Stimulated activated CD8-positive, alpha-beta memory T cell treated with anti-CD3 and anti-CD28 coated beads, Interleukin-2, amount 100 ng/mL, for 48 hours (primary cell): Measurements from ENCODE around the gene PUSL1.

Experiments
- DNase-seq, 2 donors: peaks; one replicate each; pipeline ENCODE4 v3.0.0-alpha.2; 2020; ENCODE audit warnings: low read depth in 2 of 2

The PUSL1 gene

DNA sequence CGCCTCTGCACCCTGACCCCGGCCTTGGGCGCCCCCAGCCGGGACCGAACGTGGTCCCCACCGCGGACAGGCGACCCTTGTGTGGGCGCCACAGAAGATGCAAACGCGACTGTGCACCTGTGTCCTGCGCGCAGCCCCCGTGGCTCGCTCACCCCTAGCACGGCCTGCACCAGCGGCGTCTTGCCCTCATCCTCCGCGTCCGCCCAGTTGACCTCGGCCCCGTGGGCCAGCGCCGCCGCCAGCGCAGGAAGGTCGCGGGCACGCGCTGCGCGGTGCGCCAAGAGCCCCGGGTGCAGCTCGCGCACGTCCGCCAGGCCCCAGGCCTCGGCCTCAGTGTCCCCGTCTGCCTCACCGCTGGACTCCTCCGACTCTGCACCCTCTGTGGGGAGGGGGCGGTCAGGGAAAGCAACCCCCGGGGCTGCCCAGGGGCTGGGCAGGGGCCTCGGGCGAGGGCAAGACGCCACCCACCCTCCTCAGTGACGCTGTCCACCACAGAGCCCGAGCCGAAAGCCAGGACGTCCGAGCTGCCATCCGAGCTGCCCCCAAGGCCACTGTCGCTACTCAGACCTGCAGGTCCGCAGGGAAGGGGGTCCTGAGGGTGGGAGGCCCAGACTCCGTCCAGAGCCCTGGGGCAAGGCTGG, 14.0 kb upstream of the PUSL1 start:
- DNase-seq = no peak

GRCh38 chr1:1295154-1295923, 13.1 kb upstream of the PUSL1 start:
- DNase-seq = no peak

- DNase-seq = no peak
These were observed 12.0 kb upstream of the PUSL1 start for GRCh38 chr1:1296070-1297061.

DNA sequence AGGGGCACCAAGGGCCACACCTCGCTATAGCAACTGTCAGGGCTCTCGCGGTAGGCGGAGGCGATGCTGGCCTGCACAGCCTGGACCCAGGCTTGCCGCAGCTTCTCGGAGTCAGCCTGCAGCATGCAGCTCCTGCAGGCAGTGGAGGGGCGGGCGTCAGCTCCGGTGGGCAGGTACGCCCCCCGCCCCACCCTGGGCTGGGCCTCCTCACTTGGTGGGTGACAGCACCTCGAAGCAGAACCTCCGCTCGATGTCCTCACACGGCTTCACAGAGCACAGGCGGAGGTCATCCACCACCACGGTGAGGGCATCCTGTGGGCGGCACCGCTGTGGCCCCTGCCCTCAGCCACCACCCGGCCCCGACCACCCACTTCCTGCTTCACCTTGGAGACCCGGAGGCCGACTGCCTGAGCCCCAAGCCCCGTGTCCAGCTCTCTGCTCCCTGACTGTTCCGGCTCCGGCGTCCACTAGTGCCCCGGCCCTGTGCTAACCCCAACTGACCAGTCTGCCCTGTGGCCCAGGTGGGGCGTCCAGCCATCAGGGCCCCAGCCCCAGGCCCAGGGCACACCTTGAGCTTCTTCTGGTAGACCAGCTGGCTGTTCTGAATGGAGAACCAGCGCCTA, 10.5 kb upstream of the PUSL1 start:
- no peak for DNase-seq

DNA sequence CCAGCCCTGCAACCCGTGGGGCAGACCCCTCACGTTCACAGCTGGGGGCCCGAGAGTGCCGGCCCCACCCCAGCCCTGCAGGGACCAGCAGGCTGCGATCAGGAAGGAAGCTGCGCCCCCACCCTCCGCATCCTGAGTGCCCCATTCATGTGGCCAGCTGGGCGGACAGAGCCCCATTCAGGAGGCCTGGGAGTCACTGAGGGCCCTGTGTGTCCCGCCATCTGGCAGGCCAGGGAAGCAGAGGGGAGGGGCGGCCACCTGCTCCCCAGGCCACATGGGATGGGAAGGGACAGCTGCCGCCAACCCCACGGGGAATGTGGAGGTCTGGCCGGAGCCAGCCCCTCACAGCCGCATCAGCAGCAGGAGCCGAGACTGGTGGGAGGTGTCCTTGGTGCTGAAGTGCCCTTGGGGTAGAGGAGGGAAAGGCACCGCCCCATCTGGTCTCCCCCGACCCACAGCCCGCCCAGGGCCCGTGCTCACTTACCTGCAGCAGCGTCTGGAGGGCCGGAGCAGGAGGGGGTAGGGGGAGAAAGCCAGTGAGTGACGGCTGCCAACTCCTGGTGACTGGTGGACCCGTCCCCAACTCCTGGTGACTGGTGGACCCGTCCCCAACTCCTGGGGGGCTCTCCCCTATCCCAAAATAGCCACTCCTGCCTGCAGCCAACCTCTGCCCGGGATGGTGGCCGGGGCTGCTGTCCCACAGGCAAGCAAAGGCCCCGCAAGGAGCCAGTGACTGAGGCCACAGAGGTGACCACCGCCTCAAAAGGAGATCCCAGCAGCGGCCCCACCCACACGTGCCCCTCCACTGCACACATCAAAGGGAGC, 9.3 kb upstream of the PUSL1 start:
- no peak for DNase-seq

DNA sequence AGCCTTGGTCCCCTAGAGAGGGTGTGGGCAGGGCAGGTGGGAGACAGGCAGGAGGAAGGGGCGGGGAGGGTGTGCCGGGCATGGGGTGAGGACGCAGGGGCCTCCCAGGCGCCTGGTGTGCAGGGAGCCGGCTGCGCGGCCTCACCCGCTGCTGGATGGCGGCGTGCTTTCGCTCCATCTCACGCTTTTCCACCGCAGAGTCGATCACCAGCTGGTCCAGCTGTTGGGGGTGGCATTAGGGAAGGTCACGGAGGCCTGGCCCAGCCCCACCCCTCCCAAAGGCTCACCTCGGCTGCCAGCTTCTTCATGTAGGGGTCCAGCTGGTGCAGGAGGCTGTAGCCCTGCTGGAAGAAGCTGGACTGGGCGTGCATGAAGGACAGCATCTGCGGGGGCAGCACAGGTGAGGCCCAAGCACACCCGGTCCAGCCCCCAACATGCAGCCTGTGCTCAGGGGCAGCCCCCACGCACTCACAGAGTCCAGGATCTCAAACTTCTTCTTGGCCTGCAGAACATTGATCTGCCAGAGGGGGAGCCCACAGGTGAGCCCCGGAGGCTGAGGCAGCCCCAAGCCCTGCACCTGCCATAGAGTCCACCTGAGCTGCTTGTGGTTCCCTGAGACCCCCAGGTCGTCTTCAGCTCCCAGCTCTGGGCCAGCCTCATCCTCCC, 8.6 kb upstream of the PUSL1 start:
- no peak for DNase-seq

DNA sequence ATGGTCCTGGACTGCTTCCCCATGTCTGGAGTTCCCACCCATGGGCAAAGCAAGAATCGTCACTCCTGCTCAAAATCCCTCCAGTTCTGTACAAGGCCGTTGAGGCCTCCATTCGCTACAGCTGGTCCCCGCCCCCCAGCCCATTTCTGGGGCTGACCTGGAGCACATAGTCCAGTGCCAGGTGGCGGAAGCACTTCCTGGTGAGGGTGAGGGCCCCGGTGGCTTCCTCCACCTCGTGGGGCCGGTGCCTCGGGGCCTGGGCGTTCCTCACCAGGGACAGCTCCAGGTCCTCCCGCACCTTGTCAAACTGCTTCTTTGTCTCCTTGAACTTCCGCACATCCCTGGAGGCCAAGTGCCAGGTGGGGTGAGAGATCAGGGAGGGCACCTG, 8.1 kb upstream of the PUSL1 start:
- no peak for DNase-seq

DNA sequence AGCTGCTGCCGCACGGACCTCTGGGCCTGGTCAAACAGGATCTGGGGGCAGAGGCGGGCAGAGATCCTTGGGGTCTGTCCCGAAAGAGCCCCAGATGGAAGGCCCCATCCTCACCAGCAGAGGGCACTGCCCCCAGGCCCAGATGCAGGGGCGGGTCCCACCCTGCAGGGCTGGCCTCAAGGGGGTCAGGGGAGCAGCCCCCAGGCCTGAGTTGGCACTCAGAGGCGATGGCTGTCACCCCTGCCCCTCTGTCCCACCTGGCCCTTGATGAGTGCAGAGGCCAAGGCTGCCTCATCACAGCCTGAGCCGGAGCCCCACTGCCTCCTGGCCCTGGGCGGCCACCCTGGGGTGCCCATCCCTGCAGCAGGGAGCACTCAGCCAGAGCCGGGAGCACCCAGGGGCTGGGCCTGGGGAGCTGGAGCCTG, 6.4 kb upstream of the PUSL1 start:
- DNase-seq = no peak

GRCh38 chr1:1302951-1303509, 5.4 kb upstream of the PUSL1 start:
- no peak for DNase-seq

DNA sequence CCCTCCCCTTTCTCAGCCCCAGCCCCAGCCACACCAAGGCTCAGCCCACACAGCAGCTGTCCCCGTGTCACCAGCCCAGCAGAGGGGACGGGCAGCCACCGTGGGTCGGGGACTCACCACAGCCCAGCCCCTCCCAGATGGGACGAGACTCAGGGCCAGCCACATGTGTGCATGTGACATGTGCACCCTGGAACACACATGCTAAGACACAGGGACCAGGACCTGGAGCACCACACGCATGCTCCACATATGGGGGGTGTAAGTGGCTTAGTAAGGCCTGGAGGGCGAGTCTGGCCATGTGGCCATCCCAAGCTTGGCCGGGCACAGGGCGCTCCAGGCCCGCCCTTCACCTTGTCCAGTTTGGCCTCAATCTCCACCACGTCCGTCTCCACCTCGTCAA, 4.7 kb upstream of the PUSL1 start:
- DNase-seq = no peak

- no peak for DNase-seq
These were observed 3.8 kb upstream of the PUSL1 start for GRCh38 chr1:1304331-1305299.

DNA sequence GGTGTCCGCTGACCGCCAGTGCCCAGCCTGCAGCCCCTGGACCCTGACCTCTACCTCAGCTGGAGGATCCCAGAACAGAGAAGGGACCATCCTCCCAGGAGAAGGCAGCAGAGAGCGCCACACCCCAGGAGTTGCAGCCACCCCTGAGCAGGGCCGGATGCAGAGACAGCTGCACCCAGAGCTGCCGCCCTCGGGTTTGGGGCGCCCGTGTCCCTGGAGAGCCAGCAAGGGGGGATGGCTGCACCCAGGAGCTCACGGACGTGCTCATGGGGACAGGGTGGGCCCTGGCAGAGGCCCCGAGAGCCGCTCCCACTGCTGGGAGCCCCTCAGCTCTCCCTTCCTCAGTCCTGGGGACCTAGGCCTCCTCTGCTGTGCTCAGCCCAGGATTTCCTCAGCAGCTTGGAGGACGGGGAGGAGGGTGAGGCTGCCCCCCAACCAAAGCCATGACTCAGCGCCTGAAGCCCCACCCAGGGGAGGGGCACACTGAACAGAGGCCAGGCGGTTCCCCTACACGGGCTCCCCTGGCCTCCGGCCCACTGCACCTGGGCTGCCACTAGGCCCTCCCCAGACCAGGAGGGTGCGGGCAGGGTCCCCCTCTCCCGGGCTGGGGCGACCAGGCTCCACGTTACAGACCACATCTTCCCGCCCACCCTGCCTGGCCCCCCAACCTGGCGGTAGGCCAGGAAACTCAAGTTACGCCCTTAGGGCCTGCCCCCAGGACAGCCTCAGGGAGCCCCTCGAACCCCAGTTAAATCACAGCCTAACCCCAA, 2.9 kb upstream of the PUSL1 start:
- DNase-seq = peak; percentile 51 to 65

DNA sequence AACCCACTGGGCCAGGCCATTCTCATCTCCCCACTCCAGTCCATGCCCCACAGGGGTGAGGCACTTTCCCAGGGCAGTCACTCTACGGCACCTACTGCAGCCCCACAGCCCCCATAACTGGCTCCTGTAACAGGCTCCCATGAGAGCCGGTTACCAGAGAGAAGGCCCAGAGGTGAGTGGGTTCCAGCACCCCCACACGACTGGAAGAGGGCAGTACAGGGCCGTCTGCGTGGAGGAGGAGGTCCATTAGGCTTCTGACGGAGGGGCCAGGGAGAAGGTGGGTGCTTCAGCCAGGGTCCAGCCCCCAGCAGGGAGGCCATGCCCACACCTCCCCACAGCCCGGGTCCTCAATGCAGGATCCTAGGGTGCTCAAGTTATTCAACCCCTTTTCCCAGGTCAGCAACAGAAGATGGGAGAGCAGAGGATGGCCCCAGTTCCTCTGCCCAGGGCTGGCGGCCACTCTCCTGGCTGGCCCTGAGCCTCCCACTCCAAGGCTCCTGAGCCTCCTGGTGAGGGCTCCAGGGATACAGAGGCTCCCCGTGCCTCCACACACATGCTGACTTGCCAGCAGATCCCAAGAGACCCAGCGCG, 2.2 kb upstream of the PUSL1 start:
- DNase-seq = no peak

DNA sequence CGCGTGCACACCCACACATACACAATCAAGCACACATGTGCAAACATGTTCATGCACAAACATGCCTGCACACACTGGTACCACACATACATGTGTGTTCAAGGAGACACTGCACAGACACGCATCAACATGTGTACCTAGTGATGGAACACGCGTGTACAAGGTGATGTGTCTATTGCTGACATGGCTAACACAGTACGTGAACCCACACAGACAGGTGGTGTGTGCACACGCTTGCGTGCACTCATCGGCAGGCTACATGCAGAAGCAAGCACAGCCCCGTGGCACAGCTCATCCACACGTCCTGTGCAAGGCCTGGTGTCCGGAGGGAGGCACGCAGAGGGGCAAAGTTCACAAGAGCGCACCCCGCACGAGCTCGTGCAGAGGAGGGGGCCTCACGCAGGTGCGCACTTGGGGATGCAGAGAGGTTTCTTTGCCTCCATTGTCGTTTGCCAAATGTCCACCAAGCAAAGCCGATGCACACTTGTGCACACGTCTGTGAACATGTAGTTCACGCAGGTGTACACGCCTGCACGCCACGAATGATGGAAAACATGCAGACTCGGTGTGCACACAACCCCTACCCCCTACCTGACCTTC, 1.6 kb upstream of the PUSL1 start:
- no peak for DNase-seq

- no peak for DNase-seq
These were observed 1.0 kb upstream of the PUSL1 start for GRCh38 chr1:1307261-1307922.

- no peak for DNase-seq
These were observed 406 bp downstream of the PUSL1 start for GRCh38 chr1:1308756-1309250.
